ENCODE results near the gene FAM9C. TPM values are rescaled to one million over a fixed set of nuclear protein-coding genes. Genes with fewer than 3 reads are reported as not detected.
"Not testable (repeated sequence)": the region's sequence is repeated elsewhere in the genome, so short reads cannot be mapped to it uniquely, and the experiment has no call there.

The FAM9C gene
- polyA plus RNA-seq, 1 donor, result 0.12 TPM

- H3K27ac ChIP-seq (ENCODE audit: low read length), result no peak overlapping the region
- no peaks in the 10 kb centered on the region for H3K27me3 ChIP-seq (ENCODE audit: control insufficient read depth, insufficient read depth, low read length)
- H3K4me3 ChIP-seq (ENCODE audit: low read length), result no peak overlapping the region
- no peak for DNase-seq
- no peaks in the 10 kb centered on the region for H3K36me3 ChIP-seq (ENCODE audit: control insufficient read depth, insufficient read depth, low read length)
- peaks cover 23% of the 10 kb centered on the region for H3K4me1 ChIP-seq (ENCODE audit: control insufficient read depth, insufficient read depth, low read length)
- WGBS (ENCODE audit: insufficient coverage, low lambda C conversion rate), result 100% methylated on average over 1 of the region's 2 CpGs
- H3K9me3 ChIP-seq (ENCODE audit: control insufficient read depth, low read depth, low read length), result no peaks in the 10 kb centered on the region
These were observed 41.7 kb upstream of the FAM9C start for GRCh38 chrX:13086076-13086475.

- DNase-seq, result no peak
- H3K4me1 ChIP-seq (ENCODE audit: control insufficient read depth, insufficient read depth, low read length), result peaks cover 23% of the 10 kb centered on the region
These were observed 41.1 kb upstream of the FAM9C start for GRCh38 chrX:13085526-13085925.

GRCh38 chrX:13084611-13085010 is 40.2 kb upstream of the FAM9C start:
- no peaks in the 10 kb centered on the region for H3K27me3 ChIP-seq (ENCODE audit: control insufficient read depth, insufficient read depth, low read length)
- WGBS (ENCODE audit: insufficient coverage, low lambda C conversion rate), result no CpG with 5 or more reads among the region's 1 CpG
- H3K4me1 ChIP-seq (ENCODE audit: control insufficient read depth, insufficient read depth, low read length), result peaks cover 16% of the 10 kb centered on the region
- no peak for DNase-seq
- no peaks in the 10 kb centered on the region for H3K9me3 ChIP-seq (ENCODE audit: control insufficient read depth, low read depth, low read length)
- H3K36me3 ChIP-seq (ENCODE audit: control insufficient read depth, insufficient read depth, low read length), result no peaks in the 10 kb centered on the region
- no peak overlapping the region for H3K4me3 ChIP-seq (ENCODE audit: low read length)
- H3K27ac ChIP-seq (ENCODE audit: low read length), result no peak overlapping the region

More at GRCh38 chrX:13085526-13085925, 41.1 kb upstream of the FAM9C start:
- no peak overlapping the region for H3K27ac ChIP-seq (ENCODE audit: low read length)
- H3K36me3 ChIP-seq (ENCODE audit: control insufficient read depth, insufficient read depth, low read length), result no peaks in the 10 kb centered on the region
- no CpG with 5 or more reads among the region's 5 CpGs for WGBS (ENCODE audit: insufficient coverage, low lambda C conversion rate)
- no peaks in the 10 kb centered on the region for H3K9me3 ChIP-seq (ENCODE audit: control insufficient read depth, low read depth, low read length)
- no peak overlapping the region for H3K4me3 ChIP-seq (ENCODE audit: low read length)
- H3K27me3 ChIP-seq (ENCODE audit: control insufficient read depth, insufficient read depth, low read length), result no peaks in the 10 kb centered on the region

GRCh38 chrX:13083755-13084326 is 39.4 kb upstream of the FAM9C start:
- H3K27ac ChIP-seq (ENCODE audit: low read length); DNase-seq; H3K27me3 ChIP-seq (ENCODE audit: control insufficient read depth, insufficient read depth, low read length); H3K36me3 ChIP-seq (ENCODE audit: control insufficient read depth, insufficient read depth, low read length); H3K4me3 ChIP-seq (ENCODE audit: low read length); H3K9me3 ChIP-seq (ENCODE audit: control insufficient read depth, low read depth, low read length): not testable (repeated sequence)
- WGBS (ENCODE audit: insufficient coverage, low lambda C conversion rate), result no CpG with 5 or more reads among the region's 9 CpGs
- peaks cover 23% of the 10 kb centered on the region for H3K4me1 ChIP-seq (ENCODE audit: control insufficient read depth, insufficient read depth, low read length)

GRCh38 chrX:13082206-13083065 is 38.0 kb upstream of the FAM9C start:
- no CpG with 5 or more reads among the region's 11 CpGs for WGBS (ENCODE audit: insufficient coverage, low lambda C conversion rate)
- no peaks in the 10 kb centered on the region for H3K36me3 ChIP-seq (ENCODE audit: control insufficient read depth, insufficient read depth, low read length)

GRCh38 chrX:13081395-13082205 is 37.2 kb upstream of the FAM9C start:
- Histone ChIP-seq H3K4me1 (ENCODE audit: control insufficient read depth, insufficient read depth, low read length) (peaks cover 30% of the 10 kb centered on the region), H3K27me3 (ENCODE audit: control insufficient read depth, insufficient read depth, low read length) (no peaks in the 10 kb centered on the region), H3K9me3 (ENCODE audit: control insufficient read depth, low read depth, low read length) (no peaks in the 10 kb centered on the region), H3K36me3 (ENCODE audit: control insufficient read depth, insufficient read depth, low read length) (no peaks in the 10 kb centered on the region), H3K27ac (ENCODE audit: low read length) (peak overlapping the region; percentile 74), H3K4me3 (ENCODE audit: low read length) (no peak overlapping the region)
- WGBS (ENCODE audit: insufficient coverage, low lambda C conversion rate), result no CpG with 5 or more reads among the region's 6 CpGs
- DNase-seq, result peak in 1 of 2 donors; percentile 60

More at GRCh38 chrX:13082206-13083065, 38.0 kb upstream of the FAM9C start:
- no peak for DNase-seq
- peak overlapping the region; percentile 74 for H3K27ac ChIP-seq (ENCODE audit: low read length)
- no peaks in the 10 kb centered on the region for H3K27me3 ChIP-seq (ENCODE audit: control insufficient read depth, insufficient read depth, low read length)
- no peaks in the 10 kb centered on the region for H3K9me3 ChIP-seq (ENCODE audit: control insufficient read depth, low read depth, low read length)
- no peak overlapping the region for H3K4me3 ChIP-seq (ENCODE audit: low read length)
- H3K4me1 ChIP-seq (ENCODE audit: control insufficient read depth, insufficient read depth, low read length), result peaks cover 26% of the 10 kb centered on the region

GRCh38 chrX:13080128-13080795 is 35.8 kb upstream of the FAM9C start:
- Histone ChIP-seq H3K4me3 (ENCODE audit: low read length) (no peak overlapping the region), H3K27ac (ENCODE audit: low read length) (peak overlapping the region; percentile 74), H3K9me3 (ENCODE audit: control insufficient read depth, low read depth, low read length) (no peaks in the 10 kb centered on the region), H3K36me3 (ENCODE audit: control insufficient read depth, insufficient read depth, low read length) (no peaks in the 10 kb centered on the region), H3K4me1 (ENCODE audit: control insufficient read depth, insufficient read depth, low read length) (peaks cover 33% of the 10 kb centered on the region), H3K27me3 (ENCODE audit: control insufficient read depth, insufficient read depth, low read length) (no peaks in the 10 kb centered on the region)
- no CpG with 5 or more reads among the region's 4 CpGs for WGBS (ENCODE audit: insufficient coverage, low lambda C conversion rate)
- DNase-seq, result no peak

GRCh38 chrX:13078739-13079444 is 34.5 kb upstream of the FAM9C start:
- H3K4me3 ChIP-seq (ENCODE audit: low read length), result no peak overlapping the region
- WGBS (ENCODE audit: insufficient coverage, low lambda C conversion rate), result no CpG with 5 or more reads among the region's 10 CpGs
- H3K4me1 ChIP-seq (ENCODE audit: control insufficient read depth, insufficient read depth, low read length), result peaks cover 33% of the 10 kb centered on the region

GRCh38 chrX:13077168-13077567 is 32.7 kb upstream of the FAM9C start:
- H3K9me3 ChIP-seq (ENCODE audit: control insufficient read depth, low read depth, low read length), result no peaks in the 10 kb centered on the region
- H3K36me3 ChIP-seq (ENCODE audit: control insufficient read depth, insufficient read depth, low read length), result no peaks in the 10 kb centered on the region
- H3K4me1 ChIP-seq (ENCODE audit: control insufficient read depth, insufficient read depth, low read length), result peaks cover 30% of the 10 kb centered on the region
- DNase-seq, result no peak
- no peak overlapping the region for H3K27ac ChIP-seq (ENCODE audit: low read length)
- H3K27me3 ChIP-seq (ENCODE audit: control insufficient read depth, insufficient read depth, low read length), result no peaks in the 10 kb centered on the region
- no CpG with 5 or more reads among the region's 2 CpGs for WGBS (ENCODE audit: insufficient coverage, low lambda C conversion rate)
- no peak overlapping the region for H3K4me3 ChIP-seq (ENCODE audit: low read length)

More at GRCh38 chrX:13078739-13079444, 34.5 kb upstream of the FAM9C start:
- Histone ChIP-seq H3K36me3 (ENCODE audit: control insufficient read depth, insufficient read depth, low read length) (no peaks in the 10 kb centered on the region), H3K27me3 (ENCODE audit: control insufficient read depth, insufficient read depth, low read length) (no peaks in the 10 kb centered on the region), H3K27ac (ENCODE audit: low read length) (peak overlapping the region; percentile 46), H3K9me3 (ENCODE audit: control insufficient read depth, low read depth, low read length) (no peaks in the 10 kb centered on the region)
- DNase-seq, result peak in 1 of 2 donors; percentile 68
